HTR-8/SVneo (cell line): ENCODE data around the gene NSMCE3.
"Not testable (repeated sequence)": the region's sequence is repeated elsewhere in the genome, so short reads cannot be mapped to it uniquely, and the experiment has no call there.

ENCODE experiments used
- DNase-seq: peaks from one replicate; pipeline ENCODE4 v3.0.0; 2011; ENCODE audit warnings: low spot score, mixed read lengths; ENCODE audit not compliant: insufficient read length
- FAIRE-seq: peaks from 2 replicates; lab custom pipeline; 2011; peaks lifted over from hg19 to GRCh38; lab: Jason Lieb, UNC

The NSMCE3 gene

DNA sequence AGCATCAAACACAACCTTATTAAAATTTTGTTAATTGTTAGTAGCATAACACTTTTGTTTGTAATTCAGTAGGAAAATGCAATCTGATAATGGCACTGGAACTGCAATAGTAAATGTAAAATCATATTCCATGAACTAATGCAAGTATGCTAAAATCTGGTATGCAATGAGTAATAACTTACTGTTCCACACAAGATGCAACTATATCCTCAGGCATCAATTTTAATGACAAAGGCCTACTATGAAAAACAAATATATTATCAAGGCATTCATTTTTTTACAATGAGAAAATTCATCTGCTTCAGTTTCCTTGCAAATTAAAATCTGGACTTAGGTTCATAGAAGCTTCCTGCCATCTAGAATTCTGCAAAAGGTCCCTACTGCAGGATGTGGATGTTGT is 1.4 kb upstream of the NSMCE3 start:
- FAIRE-seq: no peak
- no peak for DNase-seq

DNA sequence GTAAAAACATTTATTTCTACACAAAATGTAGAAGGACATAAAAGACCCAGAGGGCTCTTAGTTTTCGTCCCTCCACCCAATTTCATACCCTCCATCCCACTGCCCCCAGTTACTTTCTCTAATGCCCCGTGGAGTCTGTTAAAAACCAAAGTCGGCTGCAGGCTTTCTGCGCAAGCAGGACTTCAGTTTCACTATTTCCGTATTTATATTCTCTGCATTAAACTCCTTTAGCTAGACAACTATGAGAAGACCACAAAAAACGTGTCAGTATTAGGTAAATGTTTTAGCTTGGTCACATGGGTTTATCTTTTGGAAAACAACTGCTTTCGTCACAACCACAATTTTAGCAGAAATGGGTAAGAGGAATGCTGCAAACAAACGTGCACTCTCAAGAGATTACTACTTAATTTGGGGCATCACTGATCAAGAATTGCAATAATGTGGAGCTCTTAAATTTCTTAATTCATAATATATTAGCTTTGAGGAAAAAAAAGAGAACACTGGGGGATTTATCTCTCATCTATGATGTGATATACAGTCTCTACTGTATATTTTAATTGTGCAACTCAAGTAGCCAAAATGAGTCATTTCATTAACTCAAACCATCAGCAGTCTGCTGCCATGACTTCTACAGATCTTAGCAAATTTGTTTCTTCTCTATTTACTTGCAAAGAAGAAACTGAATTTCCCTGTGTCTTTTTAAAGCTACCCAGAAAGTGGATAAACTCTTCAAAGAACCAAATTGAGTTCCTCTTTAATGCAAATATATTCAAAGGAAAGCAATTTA is 740 bp upstream of the NSMCE3 start:
- DNase-seq (no peak), FAIRE-seq (no peak)

- DNase-seq (peak; percentile 18), FAIRE-seq (no peak)
Observed at GRCh38 chr15:29268706-29269484, 727 bp downstream of the NSMCE3 start.

- no peak for FAIRE-seq
Observed at GRCh38 chr15:29266052-29266582, 3.5 kb downstream of the NSMCE3 start.

GRCh38 chr15:29263289-29263688 is 6.3 kb downstream of the NSMCE3 start:
- FAIRE-seq (no peak), DNase-seq (no peak)

More at GRCh38 chr15:29266052-29266582, 3.5 kb downstream of the NSMCE3 start:
- DNase-seq: no peak

DNA sequence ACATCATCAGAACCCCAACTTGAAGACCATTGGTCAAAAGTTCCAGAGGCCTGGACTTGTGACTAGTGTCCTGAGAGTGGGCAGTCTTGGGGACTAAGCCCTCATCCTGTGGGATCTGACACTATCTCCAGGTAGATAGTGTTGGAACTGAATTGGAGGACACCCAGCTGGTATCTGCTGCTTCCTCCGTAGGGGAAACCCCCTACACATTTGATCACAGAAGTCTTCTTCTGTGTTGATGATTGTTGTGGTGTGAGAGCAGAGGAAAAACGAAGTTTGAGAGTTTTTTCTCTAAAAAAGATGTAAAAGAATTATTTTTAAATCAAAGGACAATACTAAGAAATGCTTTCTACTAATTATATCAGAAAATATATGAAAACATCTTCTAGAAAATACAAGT is 6.9 kb downstream of the NSMCE3 start:
- FAIRE-seq (no peak), DNase-seq (no peak)

GRCh38 chr15:29260896-29261295 is 8.7 kb downstream of the NSMCE3 start:
- DNase-seq: no peak
- FAIRE-seq: no peak

GRCh38 chr15:29259233-29259632 is 10.4 kb downstream of the NSMCE3 start:
- DNase-seq (no peak), FAIRE-seq (no peak)

GRCh38 chr15:29252234-29252633 is 17.4 kb downstream of the NSMCE3 start:
- FAIRE-seq: no peak
- DNase-seq: no peak

DNA sequence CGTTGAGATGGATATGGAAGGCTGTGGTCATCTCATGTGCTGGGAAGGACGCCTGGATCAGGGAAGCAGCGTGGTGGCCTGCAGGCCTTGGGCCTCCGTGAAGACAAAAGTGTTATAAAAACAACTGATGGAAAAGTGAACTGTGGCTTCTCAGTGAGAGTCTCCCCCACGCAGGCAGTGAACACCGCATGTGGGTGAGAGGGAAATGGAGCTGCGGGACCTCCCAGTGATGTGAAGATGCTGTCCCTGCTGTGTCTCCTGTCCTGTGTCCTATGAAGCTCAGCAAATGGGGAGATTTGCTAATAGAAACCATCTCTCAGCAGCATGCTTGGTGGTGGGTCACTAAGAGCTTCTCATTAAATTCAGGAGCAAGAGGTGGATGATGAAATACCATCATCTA is 25.1 kb downstream of the NSMCE3 start:
- DNase-seq: no peak
- no peak for FAIRE-seq

DNA sequence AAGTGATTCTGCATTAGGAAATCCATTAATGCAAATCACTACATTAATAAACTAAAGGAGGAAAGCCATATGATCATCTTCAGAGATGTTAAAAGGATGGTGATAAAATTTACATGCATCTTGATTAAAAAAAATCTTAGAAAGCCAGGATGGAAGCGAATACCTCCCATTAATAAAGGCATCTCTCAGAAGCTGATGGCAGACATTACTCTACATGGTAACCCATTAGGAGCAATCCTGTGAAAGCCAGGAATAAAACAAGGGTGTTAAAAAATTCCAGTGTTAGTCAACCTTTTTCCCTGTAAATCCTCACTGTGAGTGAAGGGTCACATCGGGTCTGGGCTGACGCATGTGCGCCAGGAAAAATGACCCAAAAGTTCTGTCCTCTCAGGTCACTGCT is 25.5 kb downstream of the NSMCE3 start:
- DNase-seq: no peak
- FAIRE-seq: no peak

GRCh38 chr15:29242456-29243242 is 27.0 kb downstream of the NSMCE3 start:
- DNase-seq (no peak), FAIRE-seq (no peak)

DNA sequence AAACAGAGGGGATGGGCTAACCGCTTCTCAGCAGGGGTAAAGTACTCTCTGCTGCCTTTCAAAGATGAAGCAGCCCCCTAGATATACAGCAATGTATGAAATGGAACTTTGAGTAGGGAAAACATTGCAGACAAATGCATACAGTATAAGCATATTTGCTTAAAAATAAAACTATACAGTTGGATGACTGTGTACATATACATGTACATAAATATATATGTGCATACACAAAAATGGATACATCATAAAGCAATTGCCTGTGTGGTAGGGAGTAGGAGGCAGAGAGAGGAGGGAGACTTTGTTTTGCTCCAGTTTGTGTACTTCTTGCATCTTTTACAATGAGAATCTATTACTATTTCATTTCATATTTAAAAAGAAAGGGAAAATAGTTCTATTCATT is 28.4 kb downstream of the NSMCE3 start:
- DNase-seq: no peak
- no peak for FAIRE-seq

- DNase-seq (no peak), FAIRE-seq (no peak)
Observed at GRCh38 chr15:29239395-29239794, 30.2 kb downstream of the NSMCE3 start.

- FAIRE-seq (no peak), DNase-seq (no peak)
Observed at GRCh38 chr15:29233566-29233965, 36.1 kb downstream of the NSMCE3 start.

DNA sequence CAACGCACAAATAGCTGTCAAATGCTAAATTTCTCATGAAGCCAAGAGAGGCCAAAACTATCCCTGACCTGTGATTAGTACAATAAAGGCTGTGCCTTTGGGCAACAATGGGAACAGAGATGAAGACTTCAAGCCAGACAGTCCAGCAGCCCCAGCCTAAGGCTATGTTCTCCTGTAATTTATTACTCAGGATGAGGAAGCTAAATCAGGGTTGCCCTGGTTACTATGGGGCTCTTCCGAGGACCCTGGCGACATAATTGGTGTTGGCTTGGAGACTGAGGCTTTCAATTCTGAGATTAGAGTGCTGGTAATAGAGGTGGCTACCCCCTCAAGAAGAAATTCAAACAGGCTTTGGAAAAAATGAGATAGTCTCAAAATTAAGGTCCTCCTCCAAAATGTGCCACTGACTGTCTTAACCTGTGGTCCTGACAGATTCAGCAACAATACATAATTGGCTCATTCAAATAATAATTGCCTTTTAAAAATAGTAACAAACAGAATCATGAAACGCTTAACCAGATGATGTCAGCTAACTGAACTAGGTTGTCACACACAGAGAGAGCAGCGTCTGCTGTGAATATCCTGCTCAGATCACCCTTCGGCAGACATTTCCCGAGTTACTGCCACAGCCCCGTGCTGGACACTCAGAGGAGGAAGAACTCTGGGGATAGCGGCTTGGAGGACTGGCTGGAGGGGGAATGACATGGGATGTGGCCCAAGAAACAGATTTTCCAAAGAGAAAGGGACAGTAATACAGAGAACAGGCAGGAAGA is 43.0 kb downstream of the NSMCE3 start:
- no peak for FAIRE-seq
- DNase-seq: no peak

GRCh38 chr15:29225534-29226234 is 43.9 kb downstream of the NSMCE3 start:
- no peak for FAIRE-seq
- no peak for DNase-seq

DNA sequence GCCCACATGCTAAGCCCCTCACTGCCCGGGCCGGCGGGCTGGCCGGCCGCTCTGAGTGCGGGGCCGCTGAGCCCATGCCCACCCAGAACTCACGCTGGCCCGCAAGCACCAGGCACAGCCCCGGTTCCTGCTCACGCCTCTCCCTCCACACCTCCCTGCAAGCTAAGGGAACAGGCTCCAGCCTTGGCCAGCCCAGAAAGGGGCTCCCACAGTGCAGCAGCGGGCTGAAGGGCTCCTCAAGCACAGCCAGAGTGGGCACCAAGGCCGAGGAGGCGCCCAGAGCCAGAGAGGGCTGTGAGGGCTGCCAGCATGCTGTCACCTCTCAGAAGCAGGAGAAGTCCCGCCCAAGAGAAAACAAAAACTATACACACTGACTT is 44.6 kb downstream of the NSMCE3 start:
- not testable (repeated sequence) for FAIRE-seq, DNase-seq
